ENCODE results near the gene GIGYF2.

GRCh38 chr2:232843834-232844233 lies 146.7 kb downstream of the GIGYF2 start:
- TF ChIP-seq CTCF (IDR thresholded peaks at IDR 0.05) (no peak), POLR2A (IDR thresholded peaks at IDR 0.05) (no peak)
